Immature natural killer cell (primary cell): Measurements from ENCODE around the gene KCND3. TPM values are rescaled to one million over a fixed set of nuclear protein-coding genes. Genes with fewer than 3 reads are reported as not detected.
A peak's percentile ranks its signal among the peaks of the same experiment; 100 is the strongest.
"Not testable (repeated sequence)": the region's sequence is repeated elsewhere in the genome, so short reads cannot be mapped to it uniquely, and the experiment has no call there.

Experiments
- DNase-seq, 3 donors: peaks; one replicate each; pipeline ENCODE4 v3.0.0; 2022; ENCODE audit warnings: mixed read lengths in 1 of 3
- H3K27ac Mint-ChIP-seq, 6 donors: one replicate each; pipeline ENCODE4 v1.8.0; 2020; ENCODE audit warnings: mixed read lengths in 6 of 6, mild to moderate bottlenecking in 5 of 6, inconsistent platforms in 4 of 6, moderate library complexity in 3 of 6
- H3K27me3 Mint-ChIP-seq, 3 donors: one replicate each; pipeline ENCODE4 v1.8.0; 2020 to 2021; ENCODE audit warnings: low read depth in 3 of 3, mild to moderate bottlenecking in 3 of 3, mixed read lengths in 3 of 3, moderate library complexity in 3 of 3, inconsistent platforms in 1 of 3
- H3K36me3 Mint-ChIP-seq, 3 donors: one replicate each; pipeline ENCODE4 v1.8.0; 2020; ENCODE audit warnings: mixed read lengths in 3 of 3, inconsistent platforms in 2 of 3, mild to moderate bottlenecking in 2 of 3
- H3K4me1 Mint-ChIP-seq, 2 donors: one replicate each; pipeline ENCODE4 v1.8.0; 2020; ENCODE audit warnings: inconsistent platforms in 2 of 2, mild to moderate bottlenecking in 2 of 2, mixed read lengths in 2 of 2, moderate library complexity in 1 of 2
- H3K4me3 Mint-ChIP-seq, 5 donors: one replicate each; pipeline ENCODE4 v1.8.0; 2020; ENCODE audit warnings: mild to moderate bottlenecking in 5 of 5, mixed read lengths in 5 of 5, inconsistent platforms in 3 of 5, moderate library complexity in 3 of 5
- H3K9me3 Mint-ChIP-seq, 6 donors: one replicate each; pipeline ENCODE4 v1.8.0; 2020; ENCODE audit warnings: mild to moderate bottlenecking in 6 of 6, mixed read lengths in 6 of 6, inconsistent platforms in 4 of 6, moderate library complexity in 3 of 6
- polyA plus RNA-seq, 3 donors: library from polyadenylated mRNA; unstranded; fragments of 300-500 nt; fragmentation: Illumina TruSeq; gene quantifications; one replicate each; pipeline ENCODE4 v1.2.3, GENCODE V29; 2021

Gene KCND3
- polyA plus RNA-seq, 3 donors from 2014 or later: 0.35 TPM; not detected in 2

GRCh38 chr1:111754984-111755330 is 234.5 kb downstream of the KCND3 start:
- peaks cover 2 to 9% (median 9%) of the 10 kb centered on the region in 3 donors for H3K27me3 Mint-ChIP-seq
- H3K4me3 Mint-ChIP-seq: peak overlapping the region; percentile 85 to 100 (median 99)
- H3K9me3 Mint-ChIP-seq: no peaks in the 10 kb centered on the region
- peak overlapping the region; percentile 96 to 99 (median 98) for H3K27ac Mint-ChIP-seq
- H3K36me3 Mint-ChIP-seq: peaks cover 3 to 12% (median 6%) of the 10 kb centered on the region in 3 donors
- H3K4me1 Mint-ChIP-seq: peaks cover 29 to 41% of the 10 kb centered on the region in 2 donors
- no peak for DNase-seq

GRCh38 chr1:111751906-111752575 is 237.4 kb downstream of the KCND3 start:
- H3K36me3 Mint-ChIP-seq: no peaks in the 10 kb centered on the region
- peak overlapping the region in 5 of 6 donors; percentile 14 to 70 (median 54) for H3K27ac Mint-ChIP-seq
- peaks cover 22 to 23% of the 10 kb centered on the region in 2 donors for H3K4me1 Mint-ChIP-seq
- DNase-seq: no peak
- H3K4me3 Mint-ChIP-seq: no peak overlapping the region
- H3K27me3 Mint-ChIP-seq: peaks cover 4 to 9% (median 9%) of the 10 kb centered on the region in 3 donors
- H3K9me3 Mint-ChIP-seq: no peaks in the 10 kb centered on the region

GRCh38 chr1:111750856-111751255 is 238.6 kb downstream of the KCND3 start:
- Mint-ChIP-seq H3K27ac (peak overlapping the region in 1 of 6 donors; percentile 54), H3K4me1 (peaks cover 13 to 14% of the 10 kb centered on the region in 2 donors), H3K36me3 (no peaks in the 10 kb centered on the region), H3K27me3 (peaks cover 4 to 9% (median 9%) of the 10 kb centered on the region in 3 donors), H3K4me3 (no peak overlapping the region), H3K9me3 (no peaks in the 10 kb centered on the region)
- no peak for DNase-seq

GRCh38 chr1:111749628-111750027 is 239.8 kb downstream of the KCND3 start:
- Mint-ChIP-seq H3K4me3 (no peak overlapping the region), H3K36me3 (no peaks in the 10 kb centered on the region), H3K4me1 (peaks cover 3 to 4% of the 10 kb centered on the region in 2 donors), H3K27me3 (peaks cover 2 to 3% (median 2%) of the 10 kb centered on the region in 3 donors), H3K9me3 (no peaks in the 10 kb centered on the region), H3K27ac (no peak overlapping the region)
- DNase-seq: no peak

- Mint-ChIP-seq H3K27me3 (peaks cover 2 to 3% (median 3%) of the 10 kb centered on the region in 3 donors), H3K9me3 (no peaks in the 10 kb centered on the region), H3K36me3 (no peaks in the 10 kb centered on the region), H3K4me3 (no peak overlapping the region), H3K4me1 (peaks cover 0 to 2% of the 10 kb centered on the region in 2 donors), H3K27ac (peak overlapping the region in 1 of 6 donors; percentile 9)
- DNase-seq: no peak
These were observed 241.5 kb downstream of the KCND3 start for GRCh38 chr1:111747947-111748346.

- H3K36me3 Mint-ChIP-seq: no peaks in the 10 kb centered on the region
- H3K4me3 Mint-ChIP-seq: no peak overlapping the region
- DNase-seq: peak; percentile 45 to 56 (median 54)
- no peaks in the 10 kb centered on the region for H3K9me3 Mint-ChIP-seq
- peak overlapping the region in 1 of 6 donors; percentile 10 for H3K27ac Mint-ChIP-seq
- peaks cover 0 to 2% of the 10 kb centered on the region in 2 donors for H3K4me1 Mint-ChIP-seq
- peaks cover 2 to 5% (median 3%) of the 10 kb centered on the region in 3 donors for H3K27me3 Mint-ChIP-seq
These were observed 242.2 kb downstream of the KCND3 start for GRCh38 chr1:111747282-111747734.

GRCh38 chr1:111746614-111746999 is 242.9 kb downstream of the KCND3 start:
- Mint-ChIP-seq H3K27me3 (peaks cover 3 to 9% (median 5%) of the 10 kb centered on the region in 3 donors), H3K4me1 (peaks cover 0 to 2% of the 10 kb centered on the region in 2 donors), H3K27ac (no peak overlapping the region), H3K36me3 (no peaks in the 10 kb centered on the region), H3K4me3 (no peak overlapping the region), H3K9me3 (no peaks in the 10 kb centered on the region)
- DNase-seq: no peak

- H3K9me3 Mint-ChIP-seq: no peaks in the 10 kb centered on the region
- H3K4me1 Mint-ChIP-seq: peaks cover 0 to 3% of the 10 kb centered on the region in 2 donors
- peaks cover 4 to 14% (median 8%) of the 10 kb centered on the region in 3 donors for H3K27me3 Mint-ChIP-seq
- no peak overlapping the region for H3K4me3 Mint-ChIP-seq
- H3K36me3 Mint-ChIP-seq: no peaks in the 10 kb centered on the region
- DNase-seq: no peak
- H3K27ac Mint-ChIP-seq: no peak overlapping the region
These were observed 243.5 kb downstream of the KCND3 start for GRCh38 chr1:111745675-111746613.

GRCh38 chr1:111743679-111744101 is 245.8 kb downstream of the KCND3 start:
- H3K9me3 Mint-ChIP-seq: no peaks in the 10 kb centered on the region
- DNase-seq: no peak
- H3K4me3 Mint-ChIP-seq: no peak overlapping the region
- no peak overlapping the region for H3K27ac Mint-ChIP-seq
- H3K27me3 Mint-ChIP-seq: peaks cover 7 to 26% (median 14%) of the 10 kb centered on the region in 3 donors
- peaks cover 11 to 15% of the 10 kb centered on the region in 2 donors for H3K4me1 Mint-ChIP-seq
- no peaks in the 10 kb centered on the region for H3K36me3 Mint-ChIP-seq

GRCh38 chr1:111742938-111743549 is 246.4 kb downstream of the KCND3 start:
- Mint-ChIP-seq H3K27me3 (peaks cover 8 to 28% (median 16%) of the 10 kb centered on the region in 3 donors), H3K27ac (no peak overlapping the region)

GRCh38 chr1:111742292-111742691 is 247.2 kb downstream of the KCND3 start:
- not testable (repeated sequence) for H3K36me3 Mint-ChIP-seq, H3K27ac Mint-ChIP-seq, H3K9me3 Mint-ChIP-seq, H3K4me3 Mint-ChIP-seq, DNase-seq
- Mint-ChIP-seq H3K27me3 (peaks cover 14 to 32% (median 21%) of the 10 kb centered on the region in 3 donors), H3K4me1 (peaks cover 21 to 24% of the 10 kb centered on the region in 2 donors)

More at GRCh38 chr1:111742938-111743549, 246.4 kb downstream of the KCND3 start:
- no peaks in the 10 kb centered on the region for H3K9me3 Mint-ChIP-seq
- H3K4me1 Mint-ChIP-seq: peaks cover 16 to 17% of the 10 kb centered on the region in 2 donors
- H3K4me3 Mint-ChIP-seq: no peak overlapping the region
- DNase-seq: no peak
- no peaks in the 10 kb centered on the region for H3K36me3 Mint-ChIP-seq

GRCh38 chr1:111739925-111740765 is 249.3 kb downstream of the KCND3 start:
- peak in 2 of 3 donors; percentile 20 to 28 for DNase-seq
- H3K36me3 Mint-ChIP-seq: no peaks in the 10 kb centered on the region
- no peaks in the 10 kb centered on the region for H3K9me3 Mint-ChIP-seq
- H3K27me3 Mint-ChIP-seq: peaks cover 17 to 32% (median 28%) of the 10 kb centered on the region in 3 donors
- H3K4me3 Mint-ChIP-seq: peak overlapping the region; percentile 82 to 91 (median 86)
- peaks cover 21 to 24% of the 10 kb centered on the region in 2 donors for H3K4me1 Mint-ChIP-seq
- H3K27ac Mint-ChIP-seq: peak overlapping the region in 3 of 6 donors; percentile 56 to 67 (median 61)
